CD14-positive monocyte (primary cell): ENCODE results near the gene DLD. TPM values are rescaled to one million over a fixed set of nuclear protein-coding genes. Genes with fewer than 3 reads are reported as not detected.
A peak's percentile ranks its signal among the peaks of the same experiment; 100 is the strongest.

Experiments used
- DNase-seq, 3 donors: peaks; one replicate each; pipeline ENCODE4 v3.0.0-alpha.2; 2011 to 2022
- H2AFZ ChIP-seq: 2 replicates; pipeline ENCODE4 v1.6.0; 2012; ENCODE audit warnings: mild to moderate bottlenecking, low read depth, low read length, inconsistent platforms; ENCODE audit not compliant: insufficient read depth, poor library complexity, severe bottlenecking
- H3K27ac ChIP-seq, 2 donors: 1 replicate in 1 of 2; 2 replicates in 1 of 2; pipeline ENCODE4 v1.5.1; 2012 to 2013; ENCODE audit warnings: low read length in 2 of 2, control low read depth in 1 of 2, inconsistent platforms in 1 of 2, low read depth in 1 of 2, mild to moderate bottlenecking in 1 of 2
- H3K27me3 ChIP-seq, 2 donors: one replicate each; pipeline versions ENCODE4 v1.6.0 to v1.6.1; 2011 to 2013; ENCODE audit warnings: low read length in 2 of 2; ENCODE audit not compliant: control insufficient read depth in 2 of 2, insufficient read depth in 2 of 2
- H3K36me3 ChIP-seq, 2 donors: replicated peaks in 1 of 2; 1 replicate in 1 of 2; 2 replicates in 1 of 2; pipeline versions ENCODE4 v1.5.1 to v1.6.1; 2012 to 2013; ENCODE audit warnings: low read length in 2 of 2, control low read depth in 1 of 2, inconsistent platforms in 1 of 2, mild to moderate bottlenecking in 1 of 2; ENCODE audit not compliant: insufficient read depth in 2 of 2, control insufficient read depth in 1 of 2
- H3K4me1 ChIP-seq, 2 donors: 1 replicate in 1 of 2; 2 replicates in 1 of 2; pipeline versions ENCODE4 v1.5.1 to v1.6.1; 2012 to 2013; ENCODE audit warnings: low read length in 2 of 2, control low read depth in 1 of 2, inconsistent platforms in 1 of 2, mild to moderate bottlenecking in 1 of 2, moderate library complexity in 1 of 2; ENCODE audit not compliant: insufficient read depth in 2 of 2, control insufficient read depth in 1 of 2
- H3K4me2 ChIP-seq: replicated peaks from 2 replicates; pipeline ENCODE3; 2012; ENCODE audit warnings: low read length, moderate library complexity, mild to moderate bottlenecking; ENCODE audit not compliant: poor library complexity, severe bottlenecking; ENCODE audit errors: extremely low read depth
- H3K4me3 ChIP-seq, 3 experiments: fragments of 200-600 bp in 1 of 3; sonication (generic) in 1 of 3; replicated peaks in 1 of 3; 1 replicate in 2 of 3; 2 replicates in 1 of 3; pipeline ENCODE4 v1.5.1; 2011 to 2013; ENCODE audit warnings: low read length in 3 of 3, mild to moderate bottlenecking in 3 of 3, control low read depth in 2 of 3, low read depth in 2 of 3, inconsistent platforms in 1 of 3, moderate library complexity in 1 of 3
- H3K79me2 ChIP-seq: 2 replicates; pipeline ENCODE4 v1.6.0; 2012; ENCODE audit warnings: mild to moderate bottlenecking, control low read depth, inconsistent platforms, low read length, moderate library complexity; ENCODE audit not compliant: insufficient read depth
- H3K9ac ChIP-seq: 2 replicates; pipeline ENCODE4 v1.6.0; 2017; ENCODE audit warnings: low read length, mild to moderate bottlenecking; ENCODE audit not compliant: insufficient read depth, poor library complexity, severe bottlenecking
- H3K9me3 ChIP-seq, 2 donors: replicated peaks in 1 of 2; 1 replicate in 1 of 2; 2 replicates in 1 of 2; pipeline versions ENCODE4 v1.5.1 to v1.6.1; 2012 to 2013; ENCODE audit warnings: low read length in 2 of 2, control low read depth in 1 of 2; ENCODE audit not compliant: control insufficient read depth in 1 of 2, insufficient read depth in 1 of 2
- H4K20me1 ChIP-seq: 2 replicates; pipeline ENCODE4 v1.6.0; 2012; ENCODE audit warnings: mild to moderate bottlenecking, low read length, control low read depth, moderate library complexity; ENCODE audit not compliant: insufficient read depth
- H3K27ac Mint-ChIP-seq, 7 donors: one replicate each; pipeline ENCODE4 v1.8.0; 2020; ENCODE audit warnings: mild to moderate bottlenecking in 7 of 7, mixed read lengths in 7 of 7, moderate library complexity in 6 of 7, inconsistent platforms in 2 of 7
- H3K27me3 Mint-ChIP-seq, 3 donors: one replicate each; pipeline ENCODE4 v1.8.0; 2021 to 2022; ENCODE audit warnings: low read depth in 3 of 3, mild to moderate bottlenecking in 3 of 3, mixed read lengths in 3 of 3, moderate library complexity in 3 of 3, inconsistent platforms in 1 of 3
- H3K36me3 Mint-ChIP-seq, 2 donors: one replicate each; pipeline ENCODE4 v1.8.0; 2020; ENCODE audit warnings: mixed read lengths in 2 of 2, inconsistent platforms in 1 of 2, mild to moderate bottlenecking in 1 of 2
- H3K4me1 Mint-ChIP-seq: one replicate; pipeline ENCODE4 v1.8.0; 2020; ENCODE audit warnings: mild to moderate bottlenecking, mixed read lengths
- H3K4me3 Mint-ChIP-seq, 2 donors: one replicate each; pipeline ENCODE4 v1.8.0; 2020; ENCODE audit warnings: mild to moderate bottlenecking in 2 of 2, mixed read lengths in 2 of 2, moderate library complexity in 1 of 2
- H3K9me3 Mint-ChIP-seq, 7 donors: one replicate each; pipeline ENCODE4 v1.8.0; 2020 to 2022; ENCODE audit warnings: mixed read lengths in 7 of 7, mild to moderate bottlenecking in 6 of 7, moderate library complexity in 6 of 7, inconsistent platforms in 2 of 7
- WGBS: methylation state at CpG from one replicate; pipeline ENCODE4 v1.1.5; 2013; ENCODE audit warnings: missing lambda C conversion rate; ENCODE audit not compliant: insufficient coverage; 5-methylcytosine and 5-hydroxymethylcytosine counted together
- intact Hi-C, 2 donors: fragments of 100-400 bp; cut with micrococcal nuclease; formaldehyde crosslinking; loops; one replicate each; pipeline versions ENCODE4 v1.15.0 to v1.15.1; 2023
- polyA plus RNA-seq, 3 donors: library from polyadenylated mRNA; depleted of rRNA in 1 of 3; unstranded in 2 of 3; stranded (reverse) in 1 of 3; fragments of 300-500 nt in 2 of 3; fragments of >200 nt in 1 of 3; fragmentation: Illumina TruSeq in 2 of 3; gene quantifications; 1 replicate in 2 of 3; 2 replicates in 1 of 3; pipeline ENCODE4 v1.2.3, GENCODE V29; 2012 to 2021
- TF ChIP-seq, protein P1 (sequence below): fragments of 200-600 bp; IDR thresholded peaks from one replicate; pipeline ENCODE4 v1.8.0; 2022; ENCODE audit warnings: antibody characterized with exemption, mild to moderate bottlenecking

DLD gene
- polyA plus RNA-seq, 3 donors, result 54.5 to 73.6 (median 70.1) TPM

GRCh38 chr7:107878636-107879035 is 12.3 kb upstream of the DLD start:
- TF ChIP-seq, protein P1, sequence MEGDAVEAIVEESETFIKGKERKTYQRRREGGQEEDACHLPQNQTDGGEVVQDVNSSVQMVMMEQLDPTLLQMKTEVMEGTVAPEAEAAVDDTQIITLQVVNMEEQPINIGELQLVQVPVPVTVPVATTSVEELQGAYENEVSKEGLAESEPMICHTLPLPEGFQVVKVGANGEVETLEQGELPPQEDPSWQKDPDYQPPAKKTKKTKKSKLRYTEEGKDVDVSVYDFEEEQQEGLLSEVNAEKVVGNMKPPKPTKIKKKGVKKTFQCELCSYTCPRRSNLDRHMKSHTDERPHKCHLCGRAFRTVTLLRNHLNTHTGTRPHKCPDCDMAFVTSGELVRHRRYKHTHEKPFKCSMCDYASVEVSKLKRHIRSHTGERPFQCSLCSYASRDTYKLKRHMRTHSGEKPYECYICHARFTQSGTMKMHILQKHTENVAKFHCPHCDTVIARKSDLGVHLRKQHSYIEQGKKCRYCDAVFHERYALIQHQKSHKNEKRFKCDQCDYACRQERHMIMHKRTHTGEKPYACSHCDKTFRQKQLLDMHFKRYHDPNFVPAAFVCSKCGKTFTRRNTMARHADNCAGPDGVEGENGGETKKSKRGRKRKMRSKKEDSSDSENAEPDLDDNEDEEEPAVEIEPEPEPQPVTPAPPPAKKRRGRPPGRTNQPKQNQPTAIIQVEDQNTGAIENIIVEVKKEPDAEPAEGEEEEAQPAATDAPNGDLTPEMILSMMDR, result no peak
- Mint-ChIP-seq H3K36me3 (no peaks in the 10 kb centered on the region), H3K4me3 (no peak overlapping the region), H3K27ac (no peak overlapping the region), H3K9me3 (no peaks in the 10 kb centered on the region), H3K4me1 (peaks cover 27% of the 10 kb centered on the region), H3K27me3 (peaks cover 1 to 8% (median 4%) of the 10 kb centered on the region in 3 donors)
- H3K4me3 ChIP-seq, result no peak overlapping the region
- H3K79me2 ChIP-seq, result no peaks in the 10 kb centered on the region
- intact Hi-C loops, result loop anchor here (10.0 kb wide), 4 partner anchors 134 to 674 kb away; partner anchors contain the start of gene CBLL1 (in 1 of the 2)
- peaks cover 18 to 25% of the 10 kb centered on the region in 2 donors for H3K4me1 ChIP-seq
- H3K4me2 ChIP-seq, result no peak overlapping the region
- H2AFZ ChIP-seq, result no peak overlapping the region
- H3K9me3 ChIP-seq, result no peaks in the 10 kb centered on the region
- peaks cover 0 to 2% of the 10 kb centered on the region in 2 donors for H3K27me3 ChIP-seq
- no peak for DNase-seq
- 92% methylated on average over 2 of the region's 3 CpGs for WGBS
- H3K9ac ChIP-seq, result no peak overlapping the region
- H3K36me3 ChIP-seq, result no peaks in the 10 kb centered on the region
- H3K27ac ChIP-seq, result no peak overlapping the region
- no peaks in the 10 kb centered on the region for H4K20me1 ChIP-seq

GRCh38 chr7:107879400-107880035 is 11.5 kb upstream of the DLD start:
- H3K9me3 Mint-ChIP-seq, result no peaks in the 10 kb centered on the region
- peaks cover 18 to 24% of the 10 kb centered on the region in 2 donors for H3K4me1 ChIP-seq

More at GRCh38 chr7:107879400-107880035, 11.5 kb upstream of the DLD start:
- Mint-ChIP-seq H3K4me1 (peaks cover 26% of the 10 kb centered on the region), H3K36me3 (no peaks in the 10 kb centered on the region), H3K27ac (no peak overlapping the region), H3K4me3 (no peak overlapping the region), H3K27me3 (peaks cover 1 to 8% (median 4%) of the 10 kb centered on the region in 3 donors)
- Histone ChIP-seq H3K9ac (no peak overlapping the region), H3K27ac (no peak overlapping the region), H4K20me1 (no peaks in the 10 kb centered on the region), H3K4me3 (no peak overlapping the region), H3K4me2 (no peak overlapping the region), H3K9me3 (no peaks in the 10 kb centered on the region), H3K27me3 (peaks cover 3 to 4% of the 10 kb centered on the region in 2 donors), H3K79me2 (no peaks in the 10 kb centered on the region), H2AFZ (no peak overlapping the region), H3K36me3 (no peaks in the 10 kb centered on the region)
- peak; percentile 40 to 72 (median 63) for DNase-seq
- intact Hi-C loops, result loop anchor here (10.0 kb wide), 4 partner anchors 135 to 675 kb away; partner anchors contain the start of gene CBLL1 (in 1 of the 2)
- 0% methylated on average over 1 of the region's 3 CpGs for WGBS
- TF ChIP-seq, protein P1, result peak; percentile 84
